IPS-15b (cell line): ENCODE results near the gene PRR11.
"Not testable (repeated sequence)": the region's sequence is repeated elsewhere in the genome, so short reads cannot be mapped to it uniquely, and the experiment has no call there.

Source experiments
- H3K27me3 ChIP-seq: one replicate; pipeline ENCODE4 v1.6.1; 2013; ENCODE audit warnings: low read length; ENCODE audit not compliant: control insufficient read depth, insufficient read depth
- H3K36me3 ChIP-seq: one replicate; pipeline ENCODE4 v1.6.1; 2013; ENCODE audit warnings: low read length; ENCODE audit not compliant: control insufficient read depth, insufficient read depth
- H3K4me1 ChIP-seq: one replicate; pipeline ENCODE4 v1.6.1; 2013; ENCODE audit warnings: mild to moderate bottlenecking, low read length; ENCODE audit not compliant: control insufficient read depth, insufficient read depth
- H3K4me3 ChIP-seq: one replicate; pipeline ENCODE4 v1.5.1; 2013; ENCODE audit warnings: low read depth, low read length
- H3K9ac ChIP-seq: one replicate; pipeline ENCODE4 v1.6.1; 2013; ENCODE audit warnings: low read depth, mild to moderate bottlenecking, low read length
- H3K9me3 ChIP-seq: one replicate; pipeline ENCODE4 v1.6.1; 2013; ENCODE audit warnings: mild to moderate bottlenecking, low read length; ENCODE audit not compliant: control insufficient read depth, insufficient read depth

PRR11 gene

DNA sequence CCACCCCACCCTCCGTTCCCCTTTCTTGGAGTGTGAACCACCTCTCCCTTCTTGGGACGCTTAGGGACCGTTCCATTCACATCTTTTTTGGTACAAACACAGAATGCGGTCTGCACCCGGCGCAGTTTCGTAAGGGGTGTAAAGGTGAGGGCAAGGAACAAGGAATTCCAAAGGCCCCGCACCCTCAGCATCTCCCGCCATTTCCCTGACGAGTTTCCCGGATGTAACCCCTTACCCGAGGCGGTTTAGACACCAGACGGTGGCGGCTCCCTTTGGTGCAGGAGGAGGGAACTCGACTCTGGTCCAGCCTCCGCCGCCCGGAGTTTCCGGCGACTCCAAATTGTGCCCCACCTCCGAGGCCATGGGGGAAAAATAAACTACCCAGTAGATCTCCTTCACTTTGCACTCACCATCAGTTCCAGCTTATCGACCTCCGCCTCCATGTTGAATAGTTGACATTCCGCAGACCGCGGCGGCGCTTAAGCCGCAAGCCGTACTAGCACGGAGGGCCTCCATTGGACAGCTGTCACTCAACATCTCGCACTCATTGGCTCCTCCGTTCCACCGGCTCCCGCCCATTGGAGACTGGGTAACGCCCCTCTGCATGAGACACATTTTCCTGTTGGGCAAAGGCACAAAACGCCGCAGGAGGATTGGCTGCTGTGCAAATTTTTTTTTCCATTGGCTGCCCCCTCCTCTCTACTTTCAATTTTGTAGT lies 666 bp upstream of the PRR11 start, which contains the start of gene SKA2:
Gene SKA2, minus strand, starts transcription at position 466 of the 718 bp plus-strand sequence. Its CDS starts 23 bp downstream, at position 443.
- no peaks in the 10 kb centered on the region for H3K27me3 ChIP-seq
- H3K4me3 ChIP-seq: peak within 1 kb of the TSS; percentile 87
- peaks cover 14% of the 10 kb centered on the region for H3K4me1 ChIP-seq

GRCh38 chr17:59160157-59161025 lies 4.8 kb downstream of the PRR11 start:
- Histone ChIP-seq H3K9me3 (no peaks in the 10 kb centered on the region), H3K9ac (no peak overlapping the region), H3K4me1 (no peaks in the 10 kb centered on the region), H3K36me3 (peaks cover 4% of the 10 kb centered on the region), H3K27me3 (no peaks in the 10 kb centered on the region), H3K4me3 (no peak overlapping the region)

More for the DNA sequence above, 666 bp upstream of the PRR11 start, which contains the start of gene SKA2:
- Histone ChIP-seq H3K9me3 (no peaks in the 10 kb centered on the region), H3K9ac (peak within 1 kb of the TSS; percentile 92), H3K36me3 (no peaks in the 10 kb centered on the region)

GRCh38 chr17:59161477-59161876 lies 5.9 kb downstream of the PRR11 start:
- H3K4me3 ChIP-seq: no peak overlapping the region
- peaks cover 4% of the 10 kb centered on the region for H3K36me3 ChIP-seq
- H3K9ac ChIP-seq: no peak overlapping the region
- H3K9me3 ChIP-seq: no peaks in the 10 kb centered on the region
- no peaks in the 10 kb centered on the region for H3K4me1 ChIP-seq
- no peaks in the 10 kb centered on the region for H3K27me3 ChIP-seq

- Histone ChIP-seq H3K27me3 (no peaks in the 10 kb centered on the region), H3K36me3 (peaks cover 1% of the 10 kb centered on the region), H3K9me3 (no peaks in the 10 kb centered on the region), H3K4me3 (no peak overlapping the region), H3K9ac (no peak overlapping the region), H3K4me1 (no peaks in the 10 kb centered on the region)
Observed at GRCh38 chr17:59165933-59166342, 10.4 kb downstream of the PRR11 start.

DNA sequence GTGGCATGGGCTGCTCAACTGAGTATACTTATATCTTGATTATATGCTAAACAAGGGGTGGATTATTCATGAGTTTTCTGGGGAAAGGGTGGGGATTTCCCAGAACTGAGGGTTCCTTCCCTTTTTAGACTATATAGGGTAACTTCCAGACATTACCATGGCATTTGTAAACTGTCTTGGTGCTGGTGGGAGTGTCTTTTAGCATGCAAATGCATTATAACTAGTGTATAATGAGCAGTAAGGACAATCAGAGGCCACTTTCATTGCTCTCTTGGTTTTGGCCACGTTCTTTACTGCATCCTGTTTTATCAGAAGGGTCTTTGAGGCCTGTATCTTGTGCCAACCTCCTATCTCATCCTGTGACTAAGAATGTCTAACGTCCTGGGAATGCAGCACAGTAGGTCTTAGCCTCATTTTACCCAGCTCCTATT lies 12.0 kb downstream of the PRR11 start:
- no peaks in the 10 kb centered on the region for H3K27me3 ChIP-seq
- peaks cover 10% of the 10 kb centered on the region for H3K36me3 ChIP-seq
- no peak overlapping the region for H3K4me3 ChIP-seq
- H3K4me1 ChIP-seq: no peaks in the 10 kb centered on the region
- H3K9me3 ChIP-seq: no peaks in the 10 kb centered on the region
- no peak overlapping the region for H3K9ac ChIP-seq

- Histone ChIP-seq H3K27me3 (no peaks in the 10 kb centered on the region), H3K36me3 (peaks cover 16% of the 10 kb centered on the region), H3K4me3 (no peak overlapping the region), H3K4me1 (no peaks in the 10 kb centered on the region), H3K9ac (no peak overlapping the region), H3K9me3 (no peaks in the 10 kb centered on the region)
Observed at GRCh38 chr17:59172436-59173004, 17.0 kb downstream of the PRR11 start.

GRCh38 chr17:59174671-59175070 lies 19.1 kb downstream of the PRR11 start:
- Histone ChIP-seq H3K27me3 (no peaks in the 10 kb centered on the region), H3K4me1 (no peaks in the 10 kb centered on the region), H3K36me3 (peaks cover 20% of the 10 kb centered on the region), H3K4me3 (no peak overlapping the region), H3K9me3 (no peaks in the 10 kb centered on the region), H3K9ac (no peak overlapping the region)

DNA sequence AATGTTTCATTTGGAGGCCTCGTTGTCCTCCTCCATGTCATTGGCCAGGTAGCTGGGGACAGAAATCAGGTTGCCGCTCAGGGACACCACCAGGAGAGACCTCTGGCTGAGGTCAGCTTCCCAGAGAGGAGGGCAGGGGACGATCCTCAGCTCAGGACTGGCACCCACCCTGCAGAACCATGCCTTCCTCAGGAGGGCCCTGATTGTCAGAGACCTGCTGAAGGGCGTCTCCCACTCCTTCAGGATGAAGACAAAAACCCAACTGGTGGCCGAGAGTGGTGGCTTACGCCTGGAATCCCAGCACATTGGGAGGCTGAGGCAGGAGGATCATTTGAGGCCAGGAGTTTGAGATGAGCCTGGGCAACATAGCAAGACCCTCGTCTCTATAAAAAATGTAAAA lies 19.5 kb downstream of the PRR11 start:
- H3K9me3 ChIP-seq: no peaks in the 10 kb centered on the region
- no peak overlapping the region for H3K4me3 ChIP-seq
- H3K27me3 ChIP-seq: no peaks in the 10 kb centered on the region
- H3K36me3 ChIP-seq: peaks cover 20% of the 10 kb centered on the region
- no peak overlapping the region for H3K9ac ChIP-seq
- no peaks in the 10 kb centered on the region for H3K4me1 ChIP-seq

- no peak overlapping the region for H3K9ac ChIP-seq
- no peaks in the 10 kb centered on the region for H3K9me3 ChIP-seq
- no peak overlapping the region for H3K4me3 ChIP-seq
- no peaks in the 10 kb centered on the region for H3K27me3 ChIP-seq
- H3K4me1 ChIP-seq: no peaks in the 10 kb centered on the region
- peaks cover 8% of the 10 kb centered on the region for H3K36me3 ChIP-seq
Observed at GRCh38 chr17:59178266-59178985, 22.9 kb downstream of the PRR11 start.

DNA sequence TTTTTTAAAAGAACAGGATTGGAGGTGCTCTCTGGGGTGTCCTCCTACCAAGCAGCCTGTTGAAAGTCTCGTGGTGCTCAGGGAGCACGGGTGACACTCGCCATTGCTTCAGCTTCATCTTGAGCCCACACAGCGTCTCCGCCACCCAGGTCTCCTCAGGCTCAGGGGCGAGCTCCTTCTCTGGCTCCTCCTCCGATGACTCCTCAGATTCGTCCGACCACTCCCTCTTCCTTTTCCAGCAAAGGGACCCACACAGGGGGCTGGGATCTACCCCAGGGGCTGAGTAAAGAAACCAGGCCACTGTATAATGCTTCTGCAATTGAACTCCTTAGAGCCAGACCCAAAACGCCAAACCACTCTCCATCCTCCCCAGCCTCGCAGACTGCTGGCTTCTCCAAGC lies 24.1 kb downstream of the PRR11 start:
- not testable (repeated sequence) for H3K4me3 ChIP-seq, H3K4me1 ChIP-seq, H3K36me3 ChIP-seq, H3K9ac ChIP-seq, H3K9me3 ChIP-seq, H3K27me3 ChIP-seq

DNA sequence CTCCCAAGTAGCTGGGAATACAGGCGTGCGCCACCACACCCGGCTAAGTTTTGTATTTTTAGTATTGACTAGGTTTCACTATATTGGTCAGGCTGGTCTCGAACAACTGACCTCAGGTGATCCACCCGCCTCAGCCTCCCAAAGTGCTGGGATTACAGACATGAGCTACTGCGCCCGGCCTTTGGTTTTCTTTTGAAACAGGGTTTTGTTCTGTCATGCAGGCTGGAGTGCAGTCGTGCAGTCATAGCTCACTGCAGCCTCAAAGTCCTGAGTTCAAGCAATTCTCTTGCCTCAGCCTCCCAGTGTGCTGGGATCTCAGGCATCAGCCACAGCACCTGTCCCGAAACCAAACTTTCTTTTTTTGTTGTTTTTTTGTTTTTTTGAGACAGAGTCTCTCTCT lies 25.1 kb downstream of the PRR11 start:
- H3K4me1 ChIP-seq: no peaks in the 10 kb centered on the region
- H3K9me3 ChIP-seq: no peaks in the 10 kb centered on the region
- H3K4me3 ChIP-seq: no peak overlapping the region
- no peaks in the 10 kb centered on the region for H3K27me3 ChIP-seq
- peaks cover 6% of the 10 kb centered on the region for H3K36me3 ChIP-seq
- no peak overlapping the region for H3K9ac ChIP-seq
